Measurements from ENCODE around the gene SRGN. TPM values are rescaled to one million over a fixed set of nuclear protein-coding genes. Genes with fewer than 3 reads are reported as not detected.

Gene SRGN
- total RNA-seq, 1 experiment from 2014 or later: not detected

GRCh38 chr10:69045441-69046300, 42.2 kb upstream of the SRGN start:
- no peak for DNase-seq
- BruUV-seq (replicated peaks): no TSS peak
- no peaks in the 10 kb centered on the region for H3K36me3 Mint-ChIP-seq (ENCODE audit: insufficient read depth, unreplicated experiment)
- H3K4me3 ChIP-seq (ENCODE audit: low read depth, low read length): no peak overlapping the region
- ChIA-PET POLR2A (interaction anchor here (0.6 kb wide), 1 partner anchor 1817 kb away, joined by 3 read pairs; no protein-coding TSS in a partner anchor), CTCF (interaction anchor here (0.6 kb wide), 1 partner anchor 25 kb away, joined by 3 read pairs; no protein-coding TSS in a partner anchor)
- H3K4me1 ChIP-seq: no peaks in the 10 kb centered on the region
- no peaks in the 10 kb centered on the region for H3K27me3 ChIP-seq (replicated peaks; ENCODE audit: control insufficient read depth, insufficient read depth, low read length)
- no peaks in the 10 kb centered on the region for H3K9me3 Mint-ChIP-seq (ENCODE audit: unreplicated experiment)
- H3K36me3 ChIP-seq (ENCODE audit: control insufficient read depth, insufficient read depth, low read length): no peaks in the 10 kb centered on the region
- H3K4me1 Mint-ChIP-seq (ENCODE audit: low read depth, unreplicated experiment): no peaks in the 10 kb centered on the region
- no peaks in the 10 kb centered on the region; the same call in 1 of the 2 replicates for H3K9me3 ChIP-seq
- intact Hi-C loops (cut with micrococcal nuclease; ENCODE audit: unreplicated experiment): no loop called here
- H3K27ac Mint-ChIP-seq (ENCODE audit: unreplicated experiment): no peak overlapping the region
- no peak overlapping the region for H3K4me3 Mint-ChIP-seq (ENCODE audit: unreplicated experiment)
- no peaks in the 10 kb centered on the region for H3K27me3 Mint-ChIP-seq (ENCODE audit: insufficient read depth, unreplicated experiment)
- TF ChIP-seq CTCF (IDR thresholded peaks at IDR 0.05; ENCODE audit: insufficient read depth in 1 of 2, low read depth in 1 of 2, low read length in 1 of 2, severe bottlenecking in 1 of 2, unreplicated experiment in 1 of 2): no peak

GRCh38 chr10:69047111-69047832, 40.6 kb upstream of the SRGN start:
- BruUV-seq (replicated peaks): no TSS peak
- no peaks in the 10 kb centered on the region for H3K4me1 Mint-ChIP-seq (ENCODE audit: low read depth, unreplicated experiment)
- no peaks in the 10 kb centered on the region for H3K4me1 ChIP-seq

More at GRCh38 chr10:69047111-69047832, 40.6 kb upstream of the SRGN start:
- Histone ChIP-seq H3K4me3 (ENCODE audit: low read depth, low read length) (no peak overlapping the region), H3K36me3 (ENCODE audit: control insufficient read depth, insufficient read depth, low read length) (no peaks in the 10 kb centered on the region), H3K9me3 (no peaks in the 10 kb centered on the region; the same call in 1 of the 2 replicates), H3K27me3 (replicated peaks; ENCODE audit: control insufficient read depth, insufficient read depth, low read length) (no peaks in the 10 kb centered on the region)
- DNase-seq: no peak
- ChIA-PET CTCF (no interaction called here), POLR2A (no interaction called here)
- no peak for TF ChIP-seq CTCF (IDR thresholded peaks at IDR 0.05; ENCODE audit: insufficient read depth in 1 of 2, low read depth in 1 of 2, low read length in 1 of 2, severe bottlenecking in 1 of 2, unreplicated experiment in 1 of 2)
- H3K27ac Mint-ChIP-seq (ENCODE audit: unreplicated experiment): no peak overlapping the region
- no peaks in the 10 kb centered on the region for H3K9me3 Mint-ChIP-seq (ENCODE audit: unreplicated experiment)
- H3K27me3 Mint-ChIP-seq (ENCODE audit: insufficient read depth, unreplicated experiment): peaks cover 7% of the 10 kb centered on the region
- H3K4me3 Mint-ChIP-seq (ENCODE audit: unreplicated experiment): no peak overlapping the region
- no peaks in the 10 kb centered on the region for H3K36me3 Mint-ChIP-seq (ENCODE audit: insufficient read depth, unreplicated experiment)
- intact Hi-C loops (cut with micrococcal nuclease; ENCODE audit: unreplicated experiment): no loop called here

All from Caco-2 (cell line).